HEK293 (cell line): ENCODE measurements around the gene NEURL2.

Experiments
- ATF2 ChIP-seq: fragments of 450-650 bp; formaldehyde crosslinking; IDR thresholded peaks from 2 replicates; pipeline ENCODE4 v1.5.1; 2016; ENCODE audit warnings: missing biosample characterization, missing genetic modification characterization, low read depth
- FEZF1 ChIP-seq: fragments of 450-650 bp; formaldehyde crosslinking; IDR thresholded peaks from 2 replicates; pipeline ENCODE4 v1.5.1; 2016; ENCODE audit warnings: missing biosample characterization, missing genetic modification characterization
- GFI1B ChIP-seq: fragments of 450-650 bp; formaldehyde crosslinking; IDR thresholded peaks from 2 replicates; pipeline ENCODE4 v1.5.1; 2016; ENCODE audit warnings: missing biosample characterization, missing genetic modification characterization
- HOXD13 ChIP-seq: sonication (generic); formaldehyde crosslinking; IDR thresholded peaks from 2 replicates; pipeline ENCODE4 v1.8.0; 2022; ENCODE audit warnings: missing genetic modification reagents, borderline replicate concordance
- KLF10 ChIP-seq: fragments of 450-650 bp; IDR thresholded peaks from 2 replicates; pipeline ENCODE4 v1.5.1; 2018; ENCODE audit warnings: missing biosample characterization, mild to moderate bottlenecking, missing genetic modification characterization
- MZF1 ChIP-seq: fragments of 450-650 bp; formaldehyde crosslinking; IDR thresholded peaks from 2 replicates; pipeline ENCODE4 v1.5.1; 2017; ENCODE audit warnings: missing biosample characterization, missing genetic modification characterization, borderline replicate concordance
- OSR2 ChIP-seq: fragments of 450-650 bp; formaldehyde crosslinking; IDR thresholded peaks from 2 replicates; pipeline ENCODE4 v1.5.1; 2016; ENCODE audit warnings: missing biosample characterization, missing genetic modification characterization
- PATZ1 ChIP-seq: fragments of 450-650 bp; formaldehyde crosslinking; IDR thresholded peaks from 2 replicates; pipeline ENCODE4 v1.5.1; 2016; ENCODE audit warnings: missing biosample characterization, missing genetic modification characterization
- PRDM1 ChIP-seq: fragments of 450-650 bp; formaldehyde crosslinking; IDR thresholded peaks from 2 replicates; pipeline ENCODE4; 2016; ENCODE audit warnings: missing biosample characterization, missing genetic modification characterization
- SALL2 ChIP-seq: fragments of 450-650 bp; formaldehyde crosslinking; IDR thresholded peaks from 2 replicates; pipeline ENCODE4 v1.5.0; 2017; ENCODE audit warnings: missing biosample characterization, mild to moderate bottlenecking, missing genetic modification characterization, borderline replicate concordance
- YY2 ChIP-seq: fragments of 450-650 bp; formaldehyde crosslinking; IDR thresholded peaks from 2 replicates; pipeline ENCODE4 v1.5.1; 2016; ENCODE audit warnings: missing biosample characterization, missing genetic modification characterization
- ZBTB1 ChIP-seq: fragments of 450-650 bp; formaldehyde crosslinking; IDR thresholded peaks from 2 replicates; pipeline ENCODE4 v1.5.1; 2016; ENCODE audit warnings: missing biosample characterization, missing genetic modification characterization
- ZBTB20 ChIP-seq: fragments of 450-650 bp; formaldehyde crosslinking; IDR thresholded peaks from 2 replicates; pipeline ENCODE4 v1.5.1; 2016; ENCODE audit warnings: missing biosample characterization, missing genetic modification characterization
- ZBTB7A ChIP-seq: fragments of 450-650 bp; formaldehyde crosslinking; IDR thresholded peaks from 2 replicates; pipeline ENCODE4 v1.5.1; 2016; ENCODE audit warnings: low read depth, missing biosample characterization, missing genetic modification characterization
- ZFHX2 ChIP-seq: fragments of 450-650 bp; formaldehyde crosslinking; conservative IDR thresholded peaks from 2 replicates; pipeline ENCODE4 v1.5.1; 2016; ENCODE audit warnings: missing biosample characterization, missing genetic modification characterization
- ZNF114 ChIP-seq: fragments of 450-650 bp; formaldehyde crosslinking; IDR thresholded peaks from 2 replicates; pipeline ENCODE4 v1.5.0; 2017; ENCODE audit warnings: missing biosample characterization, missing genetic modification characterization
- ZNF132 ChIP-seq: fragments of 450-650 bp; formaldehyde crosslinking; IDR thresholded peaks from 2 replicates; pipeline ENCODE4 v1.5.1; 2017; ENCODE audit warnings: missing biosample characterization, missing genetic modification characterization, borderline replicate concordance
- ZNF138 ChIP-seq: fragments of 450-650 bp; formaldehyde crosslinking; IDR thresholded peaks from 2 replicates; pipeline ENCODE4 v1.5.1; 2016; ENCODE audit warnings: missing biosample characterization, missing genetic modification characterization, borderline replicate concordance
- ZNF174 ChIP-seq: fragments of 450-650 bp; formaldehyde crosslinking; IDR thresholded peaks from 2 replicates; pipeline ENCODE4 v1.5.0; 2017; ENCODE audit warnings: missing biosample characterization, mild to moderate bottlenecking, missing genetic modification characterization
- ZNF184 ChIP-seq: fragments of 450-650 bp; IDR thresholded peaks from 2 replicates; pipeline ENCODE4 v1.5.1; 2018; ENCODE audit warnings: missing biosample characterization, mild to moderate bottlenecking, missing genetic modification characterization
- ZNF211 ChIP-seq: fragments of 450-650 bp; formaldehyde crosslinking; IDR thresholded peaks from 2 replicates; pipeline ENCODE4 v1.5.1; 2016; ENCODE audit warnings: low read depth, missing biosample characterization, missing genetic modification characterization
- ZNF221 ChIP-seq: fragments of 450-650 bp; formaldehyde crosslinking; IDR thresholded peaks from 2 replicates; pipeline ENCODE4 v1.5.1; 2017; ENCODE audit warnings: missing biosample characterization, missing genetic modification characterization, borderline replicate concordance
- ZNF24 ChIP-seq: fragments of 450-650 bp; formaldehyde crosslinking; IDR thresholded peaks from 2 replicates; pipeline ENCODE4 v1.5.1; 2016; ENCODE audit warnings: missing biosample characterization, missing genetic modification characterization
- ZNF354C ChIP-seq: fragments of 450-650 bp; formaldehyde crosslinking; IDR thresholded peaks from 2 replicates; pipeline ENCODE4 v1.5.1; 2016; ENCODE audit warnings: missing biosample characterization, missing genetic modification characterization, low read depth, borderline replicate concordance
- ZNF37A ChIP-seq: fragments of 450-650 bp; IDR thresholded peaks from 2 replicates; pipeline ENCODE4 v1.5.1; 2018; ENCODE audit warnings: missing biosample characterization, missing genetic modification characterization
- ZNF394 ChIP-seq: fragments of 450-650 bp; formaldehyde crosslinking; IDR thresholded peaks from 2 replicates; pipeline ENCODE4 v1.5.1; 2016; ENCODE audit warnings: missing biosample characterization, missing genetic modification characterization, mild to moderate bottlenecking, moderate library complexity, borderline replicate concordance
- ZNF488 ChIP-seq: fragments of 450-650 bp; formaldehyde crosslinking; IDR thresholded peaks from 2 replicates; pipeline ENCODE4 v1.5.1; 2016; ENCODE audit warnings: missing biosample characterization, missing genetic modification characterization
- ZNF510 ChIP-seq: fragments of 450-650 bp; formaldehyde crosslinking; IDR thresholded peaks from 2 replicates; pipeline ENCODE4 v1.5.1; 2018; ENCODE audit warnings: mild to moderate bottlenecking, missing genetic modification characterization, missing biosample characterization; ENCODE audit not compliant: insufficient replicate concordance
- ZNF580 ChIP-seq: fragments of 450-650 bp; formaldehyde crosslinking; IDR thresholded peaks from 2 replicates; pipeline ENCODE4 v1.5.1; 2016; ENCODE audit warnings: missing biosample characterization, missing genetic modification characterization
- ZNF600 ChIP-seq: fragments of 450-650 bp; formaldehyde crosslinking; IDR thresholded peaks from 2 replicates; pipeline ENCODE4 v1.5.1; 2016; ENCODE audit warnings: missing biosample characterization, missing genetic modification characterization
- ZNF626 ChIP-seq: fragments of 450-650 bp; sonication (Bioruptor Pico); formaldehyde crosslinking; IDR thresholded peaks from 2 replicates; pipeline ENCODE4 v1.5.1; 2018; ENCODE audit warnings: missing biosample characterization, missing genetic modification characterization, inconsistent platforms
- ZNF629 ChIP-seq: fragments of 450-650 bp; formaldehyde crosslinking; IDR thresholded peaks from 2 replicates; pipeline ENCODE4 v1.5.1; 2017; ENCODE audit warnings: missing biosample characterization, missing genetic modification characterization
- ZNF645 ChIP-seq: fragments of 450-650 bp; formaldehyde crosslinking; IDR thresholded peaks from 2 replicates; pipeline ENCODE4; 2016; ENCODE audit warnings: missing biosample characterization, missing genetic modification characterization
- ZNF677 ChIP-seq: fragments of 450-650 bp; IDR thresholded peaks from 2 replicates; pipeline ENCODE4 v1.5.0; 2018; ENCODE audit warnings: missing biosample characterization, mild to moderate bottlenecking, missing genetic modification characterization, moderate library complexity
- ZNF704 ChIP-seq: fragments of 450-650 bp; formaldehyde crosslinking; IDR thresholded peaks from 2 replicates; pipeline ENCODE4 v1.5.1; 2016; ENCODE audit warnings: missing biosample characterization, missing genetic modification characterization

The NEURL2 gene

GRCh38 chr20:45860560-45861220 is 30.3 kb downstream of the NEURL2 start (continued):
- TF ChIP-seq ZNF138 (tag by site-specific recombination) (no peak), ZNF645 (no peak), KLF10 (tag by site-specific recombination) (peak; percentile 45; the same call in 1 of the 2 replicates), OSR2 (tag by site-specific recombination) (peak; percentile 90), ZNF677 (tag by site-specific recombination) (no peak), ZNF221 (no peak), ZFHX2 (tag by site-specific recombination) (no peak), ZBTB1 (tag by site-specific recombination) (no peak), ATF2 (tag by site-specific recombination) (peak; percentile 28; the same call in 1 of the 2 replicates), ZNF600 (tag by site-specific recombination) (peak; percentile 47), ZNF184 (tag by site-specific recombination) (peak; percentile 74; the same call in 1 of the 2 replicates), ZBTB7A (no peak), ZNF132 (tag by site-specific recombination) (no peak), ZNF354C (tag by site-specific recombination) (no peak), ZNF114 (tag by site-specific recombination) (no peak), ZNF37A (tag by site-specific recombination) (no peak), ZNF580 (tag by site-specific recombination) (no peak), HOXD13 (CRISPR knock-in tag) (no peak), MZF1 (tag by site-specific recombination) (no peak), ZNF510 (tag by site-specific recombination) (no peak), ZNF704 (tag by site-specific recombination) (no peak), YY2 (tag by site-specific recombination) (no peak), ZNF174 (tag by site-specific recombination) (no peak), ZNF626 (tag by site-specific recombination) (no peak), PATZ1 (tag by site-specific recombination) (peak; percentile 45; the same call in 1 of the 2 replicates), ZNF629 (peak; percentile 99), GFI1B (tag by site-specific recombination) (no peak), ZNF488 (no peak), ZNF211 (tag by site-specific recombination) (no peak), FEZF1 (tag by site-specific recombination) (no peak), SALL2 (tag by site-specific recombination) (no peak), ZNF394 (tag by site-specific recombination) (no peak; the same call in 1 of the 2 replicates), PRDM1 (tag by site-specific recombination) (no peak), ZNF24 (tag by site-specific recombination) (no peak), ZBTB20 (no peak)
